GM12801 (cell line): ENCODE data around the gene FGD4.

Source experiments
- TF ChIP-seq, protein P1 (sequence below): IDR thresholded peaks from one replicate; pipeline ENCODE4 v1.5.1; 2011; ENCODE audit warnings: control low read depth; ENCODE audit not compliant: insufficient read length; ENCODE audit errors: extremely low read depth

The FGD4 gene

DNA sequence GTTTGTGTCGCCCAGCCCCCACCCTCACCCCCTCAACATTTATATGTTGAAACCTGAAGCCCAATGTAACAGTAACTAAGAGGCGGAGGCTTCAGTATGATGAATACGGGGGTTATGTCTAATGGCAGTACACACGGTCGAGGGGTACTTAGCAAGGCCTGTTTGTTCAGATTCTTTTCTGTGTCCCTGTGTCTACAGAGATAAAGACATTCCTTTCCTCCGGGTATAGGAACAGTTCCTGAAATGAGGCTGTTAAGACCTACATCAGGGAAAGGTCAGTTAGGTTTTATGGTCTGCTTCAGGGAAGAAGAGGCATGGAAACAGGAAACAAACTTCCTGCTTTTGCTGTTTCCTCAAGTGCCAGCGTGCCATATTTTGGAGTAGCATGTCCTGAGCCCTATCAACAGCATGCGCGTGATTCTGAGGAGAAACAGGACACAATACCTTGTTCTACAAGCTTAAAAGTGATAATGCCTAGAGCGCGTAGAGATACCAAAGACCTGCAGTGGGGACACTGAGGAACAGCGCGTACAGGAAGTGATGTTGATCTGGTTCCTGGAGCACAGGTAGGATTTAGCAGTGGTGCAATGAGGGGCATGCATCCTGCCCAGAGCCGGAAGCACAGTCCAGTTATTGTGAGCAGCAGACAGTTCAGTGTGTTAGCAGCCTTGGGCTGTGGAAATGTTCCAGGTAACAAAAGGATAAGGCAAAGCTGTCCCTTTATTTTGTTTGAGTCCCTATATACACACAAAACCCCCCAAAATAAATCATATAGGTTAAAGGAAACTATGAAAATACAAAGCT lies 47.2 kb downstream of the FGD4 start:
- TF ChIP-seq, protein P1, sequence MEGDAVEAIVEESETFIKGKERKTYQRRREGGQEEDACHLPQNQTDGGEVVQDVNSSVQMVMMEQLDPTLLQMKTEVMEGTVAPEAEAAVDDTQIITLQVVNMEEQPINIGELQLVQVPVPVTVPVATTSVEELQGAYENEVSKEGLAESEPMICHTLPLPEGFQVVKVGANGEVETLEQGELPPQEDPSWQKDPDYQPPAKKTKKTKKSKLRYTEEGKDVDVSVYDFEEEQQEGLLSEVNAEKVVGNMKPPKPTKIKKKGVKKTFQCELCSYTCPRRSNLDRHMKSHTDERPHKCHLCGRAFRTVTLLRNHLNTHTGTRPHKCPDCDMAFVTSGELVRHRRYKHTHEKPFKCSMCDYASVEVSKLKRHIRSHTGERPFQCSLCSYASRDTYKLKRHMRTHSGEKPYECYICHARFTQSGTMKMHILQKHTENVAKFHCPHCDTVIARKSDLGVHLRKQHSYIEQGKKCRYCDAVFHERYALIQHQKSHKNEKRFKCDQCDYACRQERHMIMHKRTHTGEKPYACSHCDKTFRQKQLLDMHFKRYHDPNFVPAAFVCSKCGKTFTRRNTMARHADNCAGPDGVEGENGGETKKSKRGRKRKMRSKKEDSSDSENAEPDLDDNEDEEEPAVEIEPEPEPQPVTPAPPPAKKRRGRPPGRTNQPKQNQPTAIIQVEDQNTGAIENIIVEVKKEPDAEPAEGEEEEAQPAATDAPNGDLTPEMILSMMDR = no peak

DNA sequence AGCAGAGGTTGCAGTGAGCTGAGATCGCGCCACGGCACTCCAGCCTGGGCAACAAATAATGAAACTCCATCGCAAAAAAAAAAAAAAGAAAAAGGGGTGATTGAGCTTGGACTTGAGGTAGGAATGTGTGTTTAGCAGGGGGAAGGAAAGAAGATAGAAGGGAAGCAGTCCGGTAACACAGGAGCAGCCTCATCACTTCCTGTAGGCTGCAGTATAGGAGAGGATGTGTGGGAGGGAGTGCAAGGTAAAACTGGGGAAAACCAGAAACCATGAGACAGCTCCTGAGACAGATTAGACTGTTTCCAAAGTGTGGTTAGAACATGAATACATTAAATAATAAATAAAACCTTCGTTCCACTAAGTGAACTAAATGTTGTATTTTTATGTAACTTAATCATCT lies 49.2 kb downstream of the FGD4 start:
- TF ChIP-seq, protein P1 = no peak

GRCh38 chr12:32450363-32450762 lies 51.0 kb downstream of the FGD4 start:
- TF ChIP-seq, protein P1 = no peak

GRCh38 chr12:32450768-32451167 lies 51.4 kb downstream of the FGD4 start:
- TF ChIP-seq, protein P1 = no peak

DNA sequence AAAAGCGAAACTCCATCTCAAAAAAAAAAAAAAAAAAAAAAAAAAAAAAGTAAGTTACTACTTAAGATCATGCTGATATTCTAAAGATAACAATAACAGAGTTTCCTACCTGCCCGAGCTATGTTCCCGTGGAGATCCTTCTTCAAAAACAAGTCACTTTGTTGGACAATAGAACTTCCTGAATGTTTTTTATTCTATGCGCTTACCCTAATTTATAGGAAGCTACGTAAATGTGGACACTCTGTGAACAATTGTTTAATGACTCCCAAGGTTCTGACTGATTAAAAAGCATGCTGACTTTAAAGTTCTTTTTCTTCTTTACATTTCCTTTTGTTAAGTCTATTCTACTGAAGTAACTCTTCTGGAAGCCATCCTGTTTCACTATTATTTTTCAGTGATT lies 52.5 kb downstream of the FGD4 start:
- TF ChIP-seq, protein P1 = no peak

DNA sequence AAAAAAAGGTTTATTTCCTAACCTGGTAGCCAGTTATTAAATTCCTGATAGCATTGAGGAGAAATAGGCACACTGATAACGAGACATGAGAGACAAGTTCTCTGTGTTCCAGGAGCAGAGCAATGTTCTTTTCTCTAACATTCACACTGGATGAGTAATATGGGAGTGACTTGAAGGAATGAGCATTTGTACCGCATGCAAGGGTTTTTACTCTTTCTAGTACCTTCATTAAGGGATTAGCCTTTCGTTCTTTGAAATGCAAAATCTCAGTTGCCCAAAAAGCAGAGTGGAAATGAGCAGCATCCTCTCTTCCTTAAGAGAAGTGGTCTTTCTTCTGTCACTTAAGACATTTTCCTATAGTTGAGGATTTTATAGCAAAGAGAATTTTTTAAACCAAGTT lies 54.7 kb downstream of the FGD4 start:
- TF ChIP-seq, protein P1 = no peak

- TF ChIP-seq, protein P1 = no peak
Measured at GRCh38 chr12:32454866-32455265, 55.5 kb downstream of the FGD4 start.
